Fibroblast of skin of back (primary cell): ENCODE measurements around the gene NPRL2. TPM values are rescaled to one million over a fixed set of nuclear protein-coding genes. Genes with fewer than 3 reads are reported as not detected.

Source experiments
- DNase-seq: peaks from one replicate; pipeline ENCODE4 v3.0.0-alpha.2; 2013
- polyA plus RNA-seq, 2 experiments: library from polyadenylated mRNA; unstranded; fragments of 120-200 nt; gene quantifications; one replicate each; pipeline ENCODE4 v1.2.1, GENCODE V29; 2013; ENCODE audit not compliant: insufficient read length in 2 of 2

NPRL2 gene
- polyA plus RNA-seq (2013, experiment 1 of 2; ENCODE audit: insufficient read length): 18.8 TPM
- 18.1 TPM for polyA plus RNA-seq (2013, experiment 2 of 2; ENCODE audit: insufficient read length)

GRCh38 chr3:50350527-50351322, at the start of gene NPRL2, which contains the start of gene CYB561D2:
Gene NPRL2, minus strand, starts transcription at chr3:50350775. Its CDS starts 123 bp downstream, at chr3:50350652.
Gene CYB561D2, plus strand, starts transcription at chr3:50350862. Its CDS starts 572 bp downstream, at chr3:50351434.
- DNase-seq: peak; percentile 94

- DNase-seq: no peak
These were observed 45.9 kb upstream of the NPRL2 start for GRCh38 chr3:50396502-50396901.

GRCh38 chr3:50395070-50395860, 44.7 kb upstream of the NPRL2 start:
- no peak for DNase-seq

- DNase-seq: no peak
These were observed 42.5 kb upstream of the NPRL2 start for GRCh38 chr3:50393061-50393460.

GRCh38 chr3:50392101-50392715, 41.6 kb upstream of the NPRL2 start:
- no peak for DNase-seq

GRCh38 chr3:50390508-50391224, 40.1 kb upstream of the NPRL2 start:
- no peak for DNase-seq

GRCh38 chr3:50389414-50389767, 38.8 kb upstream of the NPRL2 start:
- DNase-seq: no peak

- DNase-seq: peak; percentile 11
These were observed 38.3 kb upstream of the NPRL2 start for GRCh38 chr3:50388720-50389413.

GRCh38 chr3:50388016-50388719, 37.6 kb upstream of the NPRL2 start:
- no peak for DNase-seq

GRCh38 chr3:50385754-50386153, 35.2 kb upstream of the NPRL2 start:
- no peak for DNase-seq

GRCh38 chr3:50383750-50384149, 33.2 kb upstream of the NPRL2 start:
- no peak for DNase-seq

GRCh38 chr3:50382722-50383121, 32.1 kb upstream of the NPRL2 start:
- no peak for DNase-seq

- DNase-seq: no peak
These were observed 30.8 kb upstream of the NPRL2 start for GRCh38 chr3:50381383-50381782.

GRCh38 chr3:50380405-50381085, 30.0 kb upstream of the NPRL2 start:
- DNase-seq: no peak

- DNase-seq: no peak
These were observed 28.2 kb upstream of the NPRL2 start for GRCh38 chr3:50378757-50379156.

GRCh38 chr3:50378024-50378423, 27.4 kb upstream of the NPRL2 start:
- DNase-seq: no peak

GRCh38 chr3:50375258-50375931, 24.8 kb upstream of the NPRL2 start:
- DNase-seq: no peak

GRCh38 chr3:50374363-50375257, 24.0 kb upstream of the NPRL2 start:
- DNase-seq: no peak
